Measurements from ENCODE around the gene WDR81. TPM values are rescaled to one million over a fixed set of nuclear protein-coding genes. Genes with fewer than 3 reads are reported as not detected.

The WDR81 gene
- total and polyA plus RNA-seq, 5 donors from 2014 or later = 10.6 to 48.4 (median 11.2) TPM

- no peaks in the 10 kb centered on the region for H3K4me1 ChIP-seq (ENCODE audit: control insufficient read depth, insufficient read depth, low read length, poor library complexity, severe bottlenecking)
- no peaks in the 10 kb centered on the region for H3K4me1 Mint-ChIP-seq
- DNase-seq (no peak), ATAC-seq (ENCODE audit: low read depth in 2 of 2) (no peak)
- no peaks in the 10 kb centered on the region for H3K27me3 ChIP-seq (ENCODE audit: control insufficient read depth, insufficient read depth, low read length)
- no peaks in the 10 kb centered on the region for H3K36me3 ChIP-seq (ENCODE audit: control insufficient read depth, insufficient read depth, low read length)
- peaks cover 0 to 2% (median 0%) of the 10 kb centered on the region in 7 donors for H3K9me3 Mint-ChIP-seq
- no peak overlapping the region for H3K27ac ChIP-seq (ENCODE audit: insufficient read depth, low read length, poor library complexity, severe bottlenecking)
- no peak overlapping the region for H3K4me3 Mint-ChIP-seq
- H3K4me3 ChIP-seq (ENCODE audit: low read depth, low read length) = no peak overlapping the region
- H3K36me3 Mint-ChIP-seq = no peaks in the 10 kb centered on the region
- peaks cover 9% of the 10 kb centered on the region for H3K27me3 Mint-ChIP-seq
- no peak overlapping the region for H3K27ac Mint-ChIP-seq
- no peaks in the 10 kb centered on the region for H3K9me3 ChIP-seq (ENCODE audit: control insufficient read depth in 2 of 2, low read length in 2 of 2)
Measured at GRCh38 chr17:1744551-1745512, 20.3 kb downstream of the WDR81 start.

DNA sequence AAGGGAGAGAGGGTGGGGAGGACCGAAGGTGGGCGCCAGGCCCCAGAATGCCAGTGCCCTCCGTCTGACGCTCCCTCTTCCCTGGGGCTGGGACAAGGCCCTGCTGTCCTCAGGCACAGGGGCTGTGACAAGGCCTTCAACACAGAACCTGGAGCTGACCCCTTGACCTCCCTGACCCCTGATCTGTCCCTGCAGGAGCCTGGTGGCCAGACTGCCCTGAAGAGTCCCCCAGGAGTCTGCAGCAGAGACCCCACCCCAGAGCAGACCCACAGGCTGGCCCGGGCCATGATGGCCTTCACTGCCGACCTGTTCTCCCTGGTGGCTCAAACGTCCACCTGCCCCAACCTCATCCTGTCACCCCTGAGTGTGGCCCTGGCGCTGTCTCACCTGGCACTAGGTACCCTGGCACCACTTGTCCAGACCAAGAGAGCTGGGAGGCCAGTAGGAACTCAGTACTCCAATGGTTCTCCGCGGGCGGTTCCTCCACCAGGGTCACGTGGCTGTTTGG, 21.1 kb downstream of the WDR81 start:
- H3K36me3 ChIP-seq (ENCODE audit: control insufficient read depth, insufficient read depth, low read length) = no peaks in the 10 kb centered on the region
- ATAC-seq (ENCODE audit: low read depth in 2 of 2) = no peak
- no peaks in the 10 kb centered on the region for H3K9me3 ChIP-seq (ENCODE audit: control insufficient read depth in 2 of 2, low read length in 2 of 2)
- H3K27me3 ChIP-seq (ENCODE audit: control insufficient read depth, insufficient read depth, low read length) = no peaks in the 10 kb centered on the region
- no peaks in the 10 kb centered on the region for H3K36me3 Mint-ChIP-seq
- H3K27ac ChIP-seq (ENCODE audit: insufficient read depth, low read length, poor library complexity, severe bottlenecking) = no peak overlapping the region
- DNase-seq = no peak
- no peaks in the 10 kb centered on the region for H3K4me1 Mint-ChIP-seq
- H3K9me3 Mint-ChIP-seq = peaks cover 0 to 2% (median 0%) of the 10 kb centered on the region in 7 donors
- no peaks in the 10 kb centered on the region for H3K4me1 ChIP-seq (ENCODE audit: control insufficient read depth, insufficient read depth, low read length, poor library complexity, severe bottlenecking)
- peaks cover 9% of the 10 kb centered on the region for H3K27me3 Mint-ChIP-seq
- no peak overlapping the region for H3K4me3 Mint-ChIP-seq
- no peak overlapping the region for H3K4me3 ChIP-seq (ENCODE audit: low read depth, low read length)
- H3K27ac Mint-ChIP-seq = no peak overlapping the region

DNA sequence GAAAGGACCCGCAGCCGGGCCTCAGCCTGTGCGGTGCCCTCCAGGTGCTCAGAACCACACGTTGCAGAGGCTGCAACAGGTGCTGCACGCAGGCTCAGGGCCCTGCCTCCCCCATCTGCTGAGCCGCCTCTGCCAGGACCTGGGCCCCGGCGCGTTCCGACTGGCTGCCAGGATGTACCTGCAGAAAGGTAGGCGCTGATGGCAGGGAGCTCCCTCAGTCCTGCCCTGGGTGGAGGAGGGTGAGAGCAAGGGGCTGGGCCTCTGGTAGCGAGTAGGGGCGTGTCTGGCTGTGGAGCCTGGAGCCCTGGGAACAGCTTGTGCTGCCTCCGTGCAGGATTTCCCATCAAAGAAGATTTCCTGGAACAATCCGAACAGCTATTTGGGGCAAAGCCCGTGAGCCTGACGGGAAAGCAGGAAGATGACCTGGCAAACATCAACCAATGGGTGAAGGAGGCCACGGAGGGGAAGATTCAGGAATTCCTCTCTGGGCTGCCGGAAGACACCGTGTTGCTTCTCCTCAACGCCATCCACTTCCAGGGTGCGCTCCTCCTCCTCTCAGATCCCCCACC, 22.6 kb downstream of the WDR81 start:
- DNase-seq = no peak

DNA sequence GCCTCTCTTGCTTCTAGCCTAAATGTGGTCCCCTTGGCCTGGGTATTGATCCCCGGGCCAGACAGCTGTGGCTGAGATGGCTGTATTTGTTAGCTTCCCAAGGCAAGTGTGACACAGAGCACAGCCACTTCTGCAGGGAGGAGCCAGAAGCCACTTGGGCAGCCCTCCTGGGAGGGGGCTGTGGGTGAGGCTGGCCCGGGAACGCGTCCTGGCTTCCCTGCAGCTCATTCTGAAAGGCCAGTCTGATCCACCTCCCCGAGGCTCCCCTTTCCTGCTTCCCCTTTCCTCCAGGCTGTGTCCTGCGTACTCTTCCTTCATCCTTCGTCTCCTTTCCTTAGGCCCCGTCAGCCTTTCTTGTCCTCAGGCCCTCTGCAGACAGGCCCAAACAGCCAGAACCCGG, 26.1 kb downstream of the WDR81 start:
- peaks cover 4% of the 10 kb centered on the region for H3K27me3 Mint-ChIP-seq
- no peaks in the 10 kb centered on the region for H3K27me3 ChIP-seq (ENCODE audit: control insufficient read depth, insufficient read depth, low read length)
- no peak overlapping the region for H3K4me3 ChIP-seq (ENCODE audit: low read depth, low read length)
- H3K36me3 Mint-ChIP-seq = no peaks in the 10 kb centered on the region
- no peak for DNase-seq
- H3K9me3 ChIP-seq (ENCODE audit: control insufficient read depth in 2 of 2, low read length in 2 of 2) = no peaks in the 10 kb centered on the region
- H3K27ac Mint-ChIP-seq = no peak overlapping the region
- no peaks in the 10 kb centered on the region for H3K36me3 ChIP-seq (ENCODE audit: control insufficient read depth, insufficient read depth, low read length)
- H3K9me3 Mint-ChIP-seq = peaks cover 0 to 2% (median 0%) of the 10 kb centered on the region in 7 donors
- no peaks in the 10 kb centered on the region for H3K4me1 ChIP-seq (ENCODE audit: control insufficient read depth, insufficient read depth, low read length, poor library complexity, severe bottlenecking)
- no peak for ATAC-seq (ENCODE audit: low read depth in 2 of 2)
- no peak overlapping the region for H3K4me3 Mint-ChIP-seq
- no peak overlapping the region for H3K27ac ChIP-seq (ENCODE audit: insufficient read depth, low read length, poor library complexity, severe bottlenecking)
- no peaks in the 10 kb centered on the region for H3K4me1 Mint-ChIP-seq

More for the DNA sequence above, 22.6 kb downstream of the WDR81 start:
- Histone ChIP-seq H3K27me3 (ENCODE audit: control insufficient read depth, insufficient read depth, low read length) (no peaks in the 10 kb centered on the region), H3K9me3 (ENCODE audit: control insufficient read depth in 2 of 2, low read length in 2 of 2) (no peaks in the 10 kb centered on the region), H3K27ac (ENCODE audit: insufficient read depth, low read length, poor library complexity, severe bottlenecking) (no peak overlapping the region), H3K4me1 (ENCODE audit: control insufficient read depth, insufficient read depth, low read length, poor library complexity, severe bottlenecking) (no peaks in the 10 kb centered on the region), H3K4me3 (ENCODE audit: low read depth, low read length) (no peak overlapping the region), H3K36me3 (ENCODE audit: control insufficient read depth, insufficient read depth, low read length) (no peaks in the 10 kb centered on the region)
- Mint-ChIP-seq H3K27me3 (peaks cover 9% of the 10 kb centered on the region), H3K36me3 (no peaks in the 10 kb centered on the region), H3K27ac (peak overlapping the region in 1 of 3 donors; percentile 76), H3K4me1 (no peaks in the 10 kb centered on the region), H3K9me3 (peaks cover 0 to 2% (median 0%) of the 10 kb centered on the region in 7 donors), H3K4me3 (no peak overlapping the region)
- no peak for ATAC-seq (ENCODE audit: low read depth in 2 of 2)

GRCh38 chr17:1752425-1753262, 28.1 kb downstream of the WDR81 start:
- no peaks in the 10 kb centered on the region for H3K36me3 ChIP-seq (ENCODE audit: control insufficient read depth, insufficient read depth, low read length)
- Mint-ChIP-seq H3K9me3 (peaks cover 0 to 3% (median 0%) of the 10 kb centered on the region in 7 donors), H3K4me1 (no peaks in the 10 kb centered on the region), H3K36me3 (no peaks in the 10 kb centered on the region), H3K27me3 (peaks cover 10% of the 10 kb centered on the region), H3K4me3 (no peak overlapping the region), H3K27ac (peak overlapping the region in 1 of 3 donors; percentile 51)
- ATAC-seq (ENCODE audit: low read depth in 2 of 2) = peak in 1 of 2 donors; percentile 31
- no peak overlapping the region for H3K4me3 ChIP-seq (ENCODE audit: low read depth, low read length)
- H3K27me3 ChIP-seq (ENCODE audit: control insufficient read depth, insufficient read depth, low read length) = no peaks in the 10 kb centered on the region
- H3K27ac ChIP-seq (ENCODE audit: insufficient read depth, low read length, poor library complexity, severe bottlenecking) = no peak overlapping the region
- no peaks in the 10 kb centered on the region for H3K4me1 ChIP-seq (ENCODE audit: control insufficient read depth, insufficient read depth, low read length, poor library complexity, severe bottlenecking)
- no peaks in the 10 kb centered on the region for H3K9me3 ChIP-seq (ENCODE audit: control insufficient read depth in 2 of 2, low read length in 2 of 2)
- DNase-seq = no peak

- peaks cover 0 to 2% (median 0%) of the 10 kb centered on the region in 7 donors for H3K9me3 Mint-ChIP-seq
- no peak overlapping the region for H3K27ac ChIP-seq (ENCODE audit: insufficient read depth, low read length, poor library complexity, severe bottlenecking)
- no peak for ATAC-seq (ENCODE audit: low read depth in 2 of 2)
- H3K36me3 Mint-ChIP-seq = peaks cover 4% of the 10 kb centered on the region
- H3K4me3 Mint-ChIP-seq = no peak overlapping the region
- H3K4me3 ChIP-seq (ENCODE audit: low read depth, low read length) = no peak overlapping the region
- H3K4me1 Mint-ChIP-seq = peaks cover 0 to 5% (median 0%) of the 10 kb centered on the region in 4 donors
- no peak for DNase-seq
- H3K27me3 ChIP-seq (ENCODE audit: control insufficient read depth, insufficient read depth, low read length) = no peaks in the 10 kb centered on the region
- no peaks in the 10 kb centered on the region for H3K36me3 ChIP-seq (ENCODE audit: control insufficient read depth, insufficient read depth, low read length)
- H3K4me1 ChIP-seq (ENCODE audit: control insufficient read depth, insufficient read depth, low read length, poor library complexity, severe bottlenecking) = no peaks in the 10 kb centered on the region
- H3K27ac Mint-ChIP-seq = no peak overlapping the region
- no peaks in the 10 kb centered on the region for H3K9me3 ChIP-seq (ENCODE audit: control insufficient read depth in 2 of 2, low read length in 2 of 2)
- peaks cover 8% of the 10 kb centered on the region for H3K27me3 Mint-ChIP-seq
Measured at GRCh38 chr17:1753767-1754429, 29.4 kb downstream of the WDR81 start.
